Keratinocyte (primary cell): ENCODE results near the gene AKT1.

ENCODE experiments used
- CTCF ChIP-seq, 3 experiments: IDR thresholded peaks in 1 of 3; conservative IDR thresholded peaks in 1 of 3; optimal IDR thresholded peaks in 1 of 3; 2 replicates in 2 of 3; 3 replicates in 1 of 3; pipeline versions ENCODE3 to v1.5.1; 2011; ENCODE audit warnings: low read length in 3 of 3, mild to moderate bottlenecking in 3 of 3, moderate library complexity in 2 of 3, control low read depth in 1 of 3, inconsistent platforms in 1 of 3; ENCODE audit not compliant: insufficient read depth in 2 of 3; ENCODE audit errors: extremely low read depth in 1 of 3
- EZH2 ChIP-seq: IDR thresholded peaks from one replicate; pipeline ENCODE4 v1.6.1; 2012; ENCODE audit warnings: inconsistent platforms, mild to moderate bottlenecking, low read length, moderate library complexity

- TF ChIP-seq CTCF (optimal IDR thresholded peaks at IDR 0.05 in 1 of 3, IDR thresholded peaks at IDR 0.05 in 1 of 3, conservative IDR thresholded peaks at IDR 0.05 in 1 of 3; ENCODE audit: extremely low read depth in 1 of 3, insufficient read depth in 2 of 3, low read length in 3 of 3) (no peak), EZH2 (no peak)
These were observed 35.2 kb upstream of the AKT1 start for GRCh38 chr14:104830781-104831180.
